Measurements from ENCODE around the gene STRIP1. TPM values are rescaled to one million over a fixed set of nuclear protein-coding genes. Genes with fewer than 3 reads are reported as not detected.

The STRIP1 gene
- total RNA-seq, 1 donor from 2014 or later = 69.1 TPM

DNA sequence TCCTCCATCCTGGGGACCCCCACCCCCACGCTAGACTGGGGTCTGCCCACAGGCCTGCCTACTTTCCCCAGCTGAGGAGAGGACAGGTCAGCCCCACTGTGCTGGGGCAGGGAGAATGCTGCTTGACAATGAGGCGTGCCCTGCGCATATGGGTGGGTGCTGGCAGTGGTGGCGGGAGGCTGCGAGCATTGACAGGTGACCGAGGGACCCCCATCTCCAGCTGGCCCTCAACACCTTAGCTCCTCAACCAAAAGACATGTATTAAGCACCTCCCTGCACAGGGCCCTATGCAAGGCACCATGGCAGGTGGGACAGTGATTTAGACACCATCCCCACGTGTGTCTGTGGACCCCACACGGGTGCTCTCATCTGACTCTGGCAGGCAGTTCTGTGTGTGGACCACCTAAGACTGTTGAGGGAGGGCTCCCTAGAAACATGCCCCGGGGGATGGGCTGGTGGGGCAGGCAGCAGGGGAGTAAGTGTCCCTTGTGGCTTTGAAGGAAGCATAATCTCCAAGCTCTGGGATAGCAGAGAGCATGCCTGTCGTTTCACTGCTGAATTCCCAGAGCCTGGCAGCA, 54.4 kb downstream of the STRIP1 start:
- peaks cover 21% of the 10 kb centered on the region for H3K4me1 Mint-ChIP-seq
- DNase-seq (ENCODE audit: low read depth, low spot score) = no peak
- no peaks in the 10 kb centered on the region for H3K9me3 Mint-ChIP-seq
- peaks cover 56% of the 10 kb centered on the region for H3K27me3 Mint-ChIP-seq (ENCODE audit: low read depth)
- TF ChIP-seq, protein P1, sequence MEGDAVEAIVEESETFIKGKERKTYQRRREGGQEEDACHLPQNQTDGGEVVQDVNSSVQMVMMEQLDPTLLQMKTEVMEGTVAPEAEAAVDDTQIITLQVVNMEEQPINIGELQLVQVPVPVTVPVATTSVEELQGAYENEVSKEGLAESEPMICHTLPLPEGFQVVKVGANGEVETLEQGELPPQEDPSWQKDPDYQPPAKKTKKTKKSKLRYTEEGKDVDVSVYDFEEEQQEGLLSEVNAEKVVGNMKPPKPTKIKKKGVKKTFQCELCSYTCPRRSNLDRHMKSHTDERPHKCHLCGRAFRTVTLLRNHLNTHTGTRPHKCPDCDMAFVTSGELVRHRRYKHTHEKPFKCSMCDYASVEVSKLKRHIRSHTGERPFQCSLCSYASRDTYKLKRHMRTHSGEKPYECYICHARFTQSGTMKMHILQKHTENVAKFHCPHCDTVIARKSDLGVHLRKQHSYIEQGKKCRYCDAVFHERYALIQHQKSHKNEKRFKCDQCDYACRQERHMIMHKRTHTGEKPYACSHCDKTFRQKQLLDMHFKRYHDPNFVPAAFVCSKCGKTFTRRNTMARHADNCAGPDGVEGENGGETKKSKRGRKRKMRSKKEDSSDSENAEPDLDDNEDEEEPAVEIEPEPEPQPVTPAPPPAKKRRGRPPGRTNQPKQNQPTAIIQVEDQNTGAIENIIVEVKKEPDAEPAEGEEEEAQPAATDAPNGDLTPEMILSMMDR (conservative IDR thresholded peaks at IDR 0.05) = no peak
- H3K27ac Mint-ChIP-seq (ENCODE audit: unreplicated experiment) = peak overlapping the region; percentile 91
- H3K4me3 Mint-ChIP-seq = no peak overlapping the region
- no peaks in the 10 kb centered on the region for H3K36me3 Mint-ChIP-seq (ENCODE audit: low read depth)

GRCh38 chr1:110089561-110090275, 55.3 kb downstream of the STRIP1 start:
- Mint-ChIP-seq H3K9me3 (no peaks in the 10 kb centered on the region), H3K4me1 (peaks cover 19% of the 10 kb centered on the region), H3K4me3 (no peak overlapping the region), H3K27me3 (ENCODE audit: low read depth) (peaks cover 47% of the 10 kb centered on the region), H3K27ac (ENCODE audit: unreplicated experiment) (no peak overlapping the region), H3K36me3 (ENCODE audit: low read depth) (no peaks in the 10 kb centered on the region)
- no peak for DNase-seq (ENCODE audit: low read depth, low spot score)
- TF ChIP-seq, protein P1 (conservative IDR thresholded peaks at IDR 0.05) = no peak

GRCh38 chr1:110091381-110091780, 57.0 kb downstream of the STRIP1 start:
- peaks cover 31% of the 10 kb centered on the region for H3K27me3 Mint-ChIP-seq (ENCODE audit: low read depth)

GRCh38 chr1:110091791-110092190, 57.4 kb downstream of the STRIP1 start:
- DNase-seq (ENCODE audit: low read depth, low spot score) = no peak
- H3K4me3 Mint-ChIP-seq = no peak overlapping the region

More at GRCh38 chr1:110091381-110091780, 57.0 kb downstream of the STRIP1 start:
- no peak overlapping the region for H3K4me3 Mint-ChIP-seq
- H3K27ac Mint-ChIP-seq (ENCODE audit: unreplicated experiment) = no peak overlapping the region
- no peaks in the 10 kb centered on the region for H3K36me3 Mint-ChIP-seq (ENCODE audit: low read depth)
- no peak for DNase-seq (ENCODE audit: low read depth, low spot score)
- H3K9me3 Mint-ChIP-seq = no peaks in the 10 kb centered on the region
- TF ChIP-seq, protein P1 (conservative IDR thresholded peaks at IDR 0.05) = no peak
- H3K4me1 Mint-ChIP-seq = peaks cover 17% of the 10 kb centered on the region

GRCh38 chr1:110092991-110093390, 58.6 kb downstream of the STRIP1 start:
- H3K27ac Mint-ChIP-seq (ENCODE audit: unreplicated experiment) = no peak overlapping the region
- no peak for DNase-seq (ENCODE audit: low read depth, low spot score)
- H3K9me3 Mint-ChIP-seq = no peaks in the 10 kb centered on the region
- H3K27me3 Mint-ChIP-seq (ENCODE audit: low read depth) = peaks cover 20% of the 10 kb centered on the region
- peaks cover 19% of the 10 kb centered on the region for H3K4me1 Mint-ChIP-seq
- H3K36me3 Mint-ChIP-seq (ENCODE audit: low read depth) = no peaks in the 10 kb centered on the region
- TF ChIP-seq, protein P1 (conservative IDR thresholded peaks at IDR 0.05) = no peak
- no peak overlapping the region for H3K4me3 Mint-ChIP-seq

More at GRCh38 chr1:110091791-110092190, 57.4 kb downstream of the STRIP1 start:
- Mint-ChIP-seq H3K9me3 (no peaks in the 10 kb centered on the region), H3K27ac (ENCODE audit: unreplicated experiment) (no peak overlapping the region), H3K27me3 (ENCODE audit: low read depth) (peaks cover 26% of the 10 kb centered on the region), H3K4me1 (peaks cover 17% of the 10 kb centered on the region), H3K36me3 (ENCODE audit: low read depth) (no peaks in the 10 kb centered on the region)
- TF ChIP-seq, protein P1 (conservative IDR thresholded peaks at IDR 0.05) = no peak
